Body of pancreas (tissue), 4 donors: ENCODE results near the gene SARS2. TPM values are rescaled to one million over a fixed set of nuclear protein-coding genes. Genes with fewer than 3 reads are reported as not detected.

Experiments
- ATAC-seq: fragments of 150-250 bp; one replicate; pipeline ENCODE4 v1.9.1; 2016
- DNase-seq, 4 donors: peaks; one replicate each; pipeline ENCODE4 v3.0.0-alpha.2; 2019
- H3K27ac ChIP-seq, 4 donors: fragments of 200-600 bp; sonication (generic); 1 replicate in 3 of 4; 2 replicates in 1 of 4; pipeline versions ENCODE4 v1.5.1 to v1.6.1; 2016 to 2019; ENCODE audit warnings: mild to moderate bottlenecking in 1 of 4, mixed read lengths in 1 of 4, moderate library complexity in 1 of 4
- H3K27me3 ChIP-seq, 2 donors: fragments of 200-600 bp; sonication (generic); one replicate each; pipeline ENCODE4 v1.6.0; 2016; ENCODE audit warnings: mild to moderate bottlenecking in 1 of 2
- H3K36me3 ChIP-seq, 2 donors: fragments of 200-600 bp; sonication (generic); replicated peaks in 1 of 2; 2 replicates each; pipeline ENCODE4 v1.5.1; 2016; ENCODE audit warnings: low read depth in 2 of 2; ENCODE audit not compliant: insufficient read depth in 1 of 2
- H3K4me1 ChIP-seq: fragments of 200-600 bp; sonication (generic); one replicate; pipeline ENCODE4 v1.6.0; 2016
- H3K4me3 ChIP-seq, 2 donors: fragments of 200-600 bp; sonication (generic); 1 replicate in 1 of 2; 2 replicates in 1 of 2; pipeline ENCODE4 v1.5.1; 2016 to 2019
- H3K9me3 ChIP-seq, 3 donors: fragments of 200-600 bp; sonication (generic); 1 replicate in 2 of 3; 2 replicates in 1 of 3; pipeline ENCODE4 v1.5.1; 2016
- CTCF ChIP-seq, 7 experiments: fragments of 450-650 bp in 4 of 7; fragments of 200-600 bp in 3 of 7; sonication (generic) in 3 of 7; IDR thresholded peaks; one replicate each; pipeline ENCODE4 v1.5.1; 2016 to 2019; ENCODE audit warnings: antibody characterized with exemption in 7 of 7
- POLR2A ChIP-seq, 3 donors: fragments of 450-650 bp; IDR thresholded peaks; one replicate each; pipeline ENCODE4 v1.6.1; 2016; ENCODE audit warnings: antibody characterized with exemption in 3 of 3, mild to moderate bottlenecking in 2 of 3
- WGBS, 2 donors: methylation state at CpG; one replicate each; pipeline ENCODE4 v1.1.5; 2017; 5-methylcytosine and 5-hydroxymethylcytosine counted together
- intact Hi-C: fragments of 100-400 bp; cut with DNase I; formaldehyde crosslinking; loops from one replicate; pipeline ENCODE4 v1.15.1; 2023
- total RNA-seq, 2 donors: library from RNA; depleted of rRNA; stranded (reverse); fragments of >200 nt; gene quantifications; one replicate each; pipeline ENCODE4 v1.1.0, GENCODE V29; 2016

SARS2 gene
- total RNA-seq, 2 donors from 2014 or later: 25.2 to 34.6 TPM

DNA sequence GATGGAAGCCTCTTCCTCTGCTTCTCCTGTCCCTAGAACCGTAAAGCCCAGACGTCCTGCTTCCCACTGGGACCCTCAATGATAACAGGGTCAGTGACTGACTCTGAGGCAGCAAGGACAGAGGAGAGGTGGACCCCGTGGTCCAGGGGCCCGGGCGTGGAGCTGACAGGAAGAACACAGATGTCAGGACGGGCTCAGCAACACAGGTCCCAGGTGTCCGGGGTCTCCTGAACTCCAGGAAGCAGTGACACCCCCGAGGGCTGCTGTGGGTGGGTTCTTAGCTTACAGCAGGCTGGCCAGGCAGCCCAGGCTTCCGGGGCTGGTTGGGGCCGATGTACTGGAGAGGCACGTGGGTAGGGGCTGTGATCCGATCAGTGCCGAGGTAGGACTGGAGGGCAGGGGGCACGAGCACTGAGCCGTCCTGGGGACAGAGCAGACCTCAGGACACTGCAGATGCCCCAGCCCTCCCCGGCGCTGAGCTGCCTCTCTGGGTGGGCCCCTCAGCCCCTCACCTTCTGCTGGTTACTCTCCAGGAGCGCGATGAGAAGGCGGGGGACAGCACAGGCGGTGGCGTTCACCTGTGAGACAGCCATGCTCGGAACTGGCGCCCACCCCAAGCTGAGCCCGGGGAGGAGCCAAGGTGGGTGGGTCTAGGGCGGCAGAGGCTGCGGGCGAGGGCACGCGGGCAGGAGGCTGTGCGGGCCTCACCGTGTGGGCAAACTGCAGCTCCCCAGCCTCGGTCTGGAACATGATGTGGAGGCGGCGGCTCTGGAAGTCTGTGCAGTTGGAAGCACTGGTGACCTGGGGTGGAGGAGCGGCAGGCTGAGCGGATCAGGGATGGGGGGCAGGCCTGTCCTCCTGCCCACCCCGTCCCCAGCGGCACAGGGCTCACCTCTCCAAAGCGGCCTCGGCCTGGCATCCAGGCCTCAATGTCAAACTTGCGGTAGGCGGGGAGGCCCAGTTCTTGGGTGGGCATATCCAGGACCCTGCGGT lies 14.9 kb downstream of the SARS2 start:
- intact Hi-C loops: loop anchor here (10.0 kb wide), 1 partner anchor 391 kb away; no protein-coding TSS in a partner anchor
- H3K4me3 ChIP-seq: no peak overlapping the region
- H3K4me1 ChIP-seq: no peaks in the 10 kb centered on the region
- ATAC-seq: no peak
- H3K27me3 ChIP-seq: no peaks in the 10 kb centered on the region
- H3K36me3 ChIP-seq: no peaks in the 10 kb centered on the region
- no peaks in the 10 kb centered on the region for H3K9me3 ChIP-seq
- WGBS, 2 donors: 90 to 91% methylated on average over 29 to 42 of the region's 44 CpGs
- TF ChIP-seq CTCF (IDR thresholded peaks at IDR 0.05) (no peak), POLR2A (IDR thresholded peaks at IDR 0.05) (no peak)
- no peak for DNase-seq
- no peak overlapping the region for H3K27ac ChIP-seq

DNA sequence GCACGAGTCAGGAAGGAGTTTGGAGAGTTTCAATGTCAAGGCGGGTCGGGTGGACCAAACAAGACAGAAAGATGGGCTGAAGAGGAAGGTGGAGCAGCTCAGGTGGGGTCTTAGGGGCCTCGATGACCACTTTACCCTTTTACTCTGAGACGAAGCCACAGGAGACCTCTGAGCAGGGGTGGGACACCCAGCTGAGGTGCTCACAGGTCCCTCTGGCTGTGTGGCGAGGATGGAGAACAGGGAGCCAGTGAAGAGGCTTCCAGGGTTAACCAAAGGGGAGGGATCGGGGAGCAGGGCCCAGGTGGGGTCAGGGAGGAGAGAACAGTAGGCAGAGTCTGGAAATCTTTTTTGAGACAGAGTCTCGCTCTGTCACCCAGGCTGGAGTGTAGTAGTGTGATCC lies 16.6 kb downstream of the SARS2 start:
- TF ChIP-seq POLR2A (IDR thresholded peaks at IDR 0.05) (no peak), CTCF (IDR thresholded peaks at IDR 0.05) (no peak)
- ATAC-seq: no peak
- Histone ChIP-seq H3K27ac (no peak overlapping the region), H3K4me1 (no peaks in the 10 kb centered on the region), H3K36me3 (no peaks in the 10 kb centered on the region), H3K9me3 (no peaks in the 10 kb centered on the region), H3K4me3 (no peak overlapping the region), H3K27me3 (no peaks in the 10 kb centered on the region)
- 86 to 92% methylated on average over 8 of the region's 8 CpGs for WGBS, 2 donors
- DNase-seq: no peak
- intact Hi-C loops: loop anchor here (10.0 kb wide), 1 partner anchor 389 kb away; no protein-coding TSS in a partner anchor

DNA sequence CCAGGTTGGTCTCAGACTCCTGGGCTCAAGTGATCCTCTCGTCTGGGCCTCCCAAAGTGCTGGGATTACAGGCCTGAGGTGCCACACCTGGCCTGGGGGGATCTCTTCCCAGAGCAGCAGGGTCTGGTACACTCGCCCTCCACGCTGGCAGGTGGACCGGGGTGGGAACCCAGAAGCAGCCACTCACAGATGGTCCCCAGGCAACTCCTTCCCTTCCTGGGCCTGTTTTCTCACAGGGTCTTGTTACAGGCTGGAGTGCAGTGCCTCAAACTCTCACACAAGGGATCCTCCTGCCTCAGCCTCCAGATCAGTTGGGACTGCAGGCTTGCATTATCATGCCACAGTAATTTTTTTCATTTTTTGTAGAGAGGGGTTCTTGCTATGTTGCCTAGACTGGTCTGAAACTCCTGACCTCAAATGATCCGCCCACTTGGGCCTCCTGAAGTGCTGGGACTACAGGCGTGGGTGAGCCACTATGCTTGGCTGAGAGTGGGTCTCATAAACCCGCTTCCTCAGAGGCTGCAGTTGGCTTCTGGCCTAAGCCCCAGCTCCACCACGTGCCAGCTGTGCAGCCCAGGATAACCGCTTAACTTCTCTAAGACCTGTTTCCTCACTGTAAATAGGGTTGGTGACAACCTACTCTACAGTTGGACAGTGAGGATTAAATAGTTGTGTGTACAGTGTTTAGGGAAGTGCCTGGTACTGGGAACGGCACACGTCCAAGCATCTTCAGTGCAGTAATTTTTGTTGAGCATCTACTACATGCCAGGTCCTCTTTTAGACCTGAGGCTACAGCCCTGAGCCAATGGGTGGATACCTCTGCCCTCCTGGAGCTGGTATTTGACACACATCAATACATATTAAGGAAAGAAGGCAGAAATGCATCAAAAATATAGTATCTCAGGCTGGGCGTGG lies 17.7 kb downstream of the SARS2 start:
- Histone ChIP-seq H3K36me3 (no peaks in the 10 kb centered on the region), H3K4me1 (no peaks in the 10 kb centered on the region), H3K27ac (no peak overlapping the region), H3K27me3 (no peaks in the 10 kb centered on the region), H3K9me3 (no peaks in the 10 kb centered on the region), H3K4me3 (no peak overlapping the region)
- intact Hi-C loops: loop anchor here (10.0 kb wide), 1 partner anchor 388 kb away; no protein-coding TSS in a partner anchor
- 67 to 71% methylated on average over 8 to 12 of the region's 12 CpGs for WGBS, 2 donors
- TF ChIP-seq POLR2A (IDR thresholded peaks at IDR 0.05) (no peak), CTCF (IDR thresholded peaks at IDR 0.05) (no peak)
- no peak for DNase-seq
- no peak for ATAC-seq

- TF ChIP-seq POLR2A (IDR thresholded peaks at IDR 0.05): no peak
- TF ChIP-seq CTCF (IDR thresholded peaks at IDR 0.05): no peak
- no peak overlapping the region for H3K4me3 ChIP-seq
- H3K27me3 ChIP-seq: no peaks in the 10 kb centered on the region
- peaks cover 0 to 7% of the 10 kb centered on the region in 2 donors for H3K36me3 ChIP-seq
- DNase-seq (no peak), ATAC-seq (no peak)
- intact Hi-C loops: loop anchor here (10.0 kb wide), 1 partner anchor 387 kb away; no protein-coding TSS in a partner anchor
- H3K27ac ChIP-seq: no peak overlapping the region
- H3K4me1 ChIP-seq: no peaks in the 10 kb centered on the region
- WGBS, 2 donors: 46 to 57% methylated on average over 6 to 14 of the region's 16 CpGs
- H3K9me3 ChIP-seq: no peaks in the 10 kb centered on the region
Observed at GRCh38 chr19:38911388-38912001, 19.1 kb downstream of the SARS2 start.
